Hematopoietic multipotent progenitor cell treated with erythropoietin and hydrocortisone succinate and interleukin-3 and kit ligand, for 17 days (in vitro differentiated cells): ENCODE data around the gene LRRC8E.
"Not testable (repeated sequence)": the region's sequence is repeated elsewhere in the genome, so short reads cannot be mapped to it uniquely, and the experiment has no call there.

Experiments
- DNase-seq: peaks from one replicate; pipeline ENCODE4 v3.0.0-alpha.2; 2015; ENCODE audit warnings: low spot score

Gene LRRC8E

GRCh38 chr19:7887408-7888144 is 734 bp upstream of the LRRC8E start:
- DNase-seq: no peak

- no peak for DNase-seq
Measured at GRCh38 chr19:7888826-7889217, 512 bp downstream of the LRRC8E start.

GRCh38 chr19:7893362-7894101 is 5.2 kb downstream of the LRRC8E start:
- not testable (repeated sequence) for DNase-seq

GRCh38 chr19:7894612-7895309 is 6.5 kb downstream of the LRRC8E start:
- DNase-seq: no peak

GRCh38 chr19:7895565-7895964 is 7.3 kb downstream of the LRRC8E start:
- DNase-seq: no peak

- no peak for DNase-seq
Measured at GRCh38 chr19:7897292-7897691, 9.0 kb downstream of the LRRC8E start.

GRCh38 chr19:7898967-7899366 is 10.7 kb downstream of the LRRC8E start:
- no peak for DNase-seq

GRCh38 chr19:7899751-7900378 is 11.6 kb downstream of the LRRC8E start:
- no peak for DNase-seq

- DNase-seq: no peak
Measured at GRCh38 chr19:7900401-7900870, 12.1 kb downstream of the LRRC8E start.

GRCh38 chr19:7900931-7901330 is 12.6 kb downstream of the LRRC8E start:
- DNase-seq: no peak

- DNase-seq: no peak
Measured at GRCh38 chr19:7901337-7901736, 13.0 kb downstream of the LRRC8E start.

GRCh38 chr19:7902796-7903243 is 14.5 kb downstream of the LRRC8E start:
- no peak for DNase-seq

GRCh38 chr19:7903244-7904073 is 15.1 kb downstream of the LRRC8E start, which contains the start of gene MAP2K7:
Gene MAP2K7, plus strand, starts transcription at chr19:7903877. Its CDS starts 68 bp downstream, at chr19:7903945.
- DNase-seq: peak; percentile 100

GRCh38 chr19:7904074-7905020 is 16.0 kb downstream of the LRRC8E start:
- no peak for DNase-seq

GRCh38 chr19:7905268-7905667 is 17.0 kb downstream of the LRRC8E start:
- no peak for DNase-seq

GRCh38 chr19:7905859-7906258 is 17.5 kb downstream of the LRRC8E start:
- no peak for DNase-seq

- DNase-seq: no peak
Measured at GRCh38 chr19:7907122-7907521, 18.8 kb downstream of the LRRC8E start.

GRCh38 chr19:7907544-7907943 is 19.2 kb downstream of the LRRC8E start:
- no peak for DNase-seq

GRCh38 chr19:7908078-7908699 is 19.9 kb downstream of the LRRC8E start:
- peak; percentile 60 for DNase-seq
